Measurements from ENCODE around the gene RAPGEF2.

DNA sequence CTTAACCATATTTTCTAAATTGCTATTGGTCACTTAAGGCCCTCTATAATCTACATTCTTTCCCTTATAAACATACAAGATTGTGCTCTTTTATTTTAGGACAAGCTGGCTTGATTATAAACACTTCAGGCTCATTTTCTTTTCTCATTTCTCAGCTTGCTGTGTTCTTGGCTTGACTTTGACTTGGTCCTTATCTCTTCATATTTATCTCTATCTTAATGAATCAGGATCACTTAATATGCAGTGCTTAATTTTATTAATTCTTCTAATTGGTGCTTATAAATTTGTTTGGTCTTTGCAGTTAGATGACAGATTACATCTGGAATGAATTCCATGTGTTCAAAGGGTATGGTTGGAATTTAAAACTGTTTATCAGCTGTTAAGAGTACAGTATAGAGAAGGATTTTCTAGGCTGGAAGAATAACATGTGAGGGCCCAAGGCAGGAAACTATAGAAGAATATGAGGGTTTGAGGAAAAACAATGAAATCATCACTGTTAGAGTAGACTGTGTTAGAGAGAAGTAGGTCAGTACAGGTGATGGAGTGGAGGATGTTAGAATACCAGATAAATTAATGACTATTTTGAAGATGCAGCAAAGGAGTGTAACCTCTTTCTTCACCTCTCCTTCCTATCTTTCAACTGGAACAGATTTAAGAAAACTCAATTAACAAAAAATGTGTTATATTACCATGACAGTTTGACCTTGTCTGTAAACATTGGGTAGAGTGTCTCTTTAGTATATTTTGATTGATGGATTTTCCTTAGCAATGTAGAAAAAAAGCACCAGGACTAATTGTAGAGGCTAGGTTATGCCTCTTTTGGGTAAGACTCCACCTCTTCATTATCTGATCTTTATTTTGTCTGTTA is 169.6 kb downstream of the RAPGEF2 start:
- TF ChIP-seq CTCF (IDR thresholded peaks at IDR 0.05) (no peak), ZFX (IDR thresholded peaks at IDR 0.05; ENCODE audit: borderline replicate concordance) (no peak)

Data from 22Rv1 (cell line).